Neural cell (in vitro differentiated cells): ENCODE measurements around the gene CD300LF. TPM values are rescaled to one million over a fixed set of nuclear protein-coding genes. Genes with fewer than 3 reads are reported as not detected.

Source experiments
- H2AFZ ChIP-seq: fragments of 200-600, 300-800 bp; sonication (generic), shearing (Covaris generic); 2 replicates; pipeline ENCODE4 v1.6.0; 2014; ENCODE audit warnings: low read depth, mild to moderate bottlenecking, antibody characterized with exemption, low read length, moderate library complexity
- H3F3A ChIP-seq: fragments of 200-600 bp; shearing (Covaris generic); 2 replicates; pipeline ENCODE4 v1.6.1; 2016; ENCODE audit warnings: mild to moderate bottlenecking, moderate library complexity, mixed read lengths, antibody characterized with exemption, low read length; ENCODE audit not compliant: insufficient read depth, poor library complexity, severe bottlenecking
- H3K27ac ChIP-seq: fragments of 200-600, 300-800 bp; sonication (generic), shearing (Covaris generic); 2 replicates; pipeline ENCODE4 v1.5.1; 2014; ENCODE audit warnings: mild to moderate bottlenecking, low read length, moderate library complexity
- H3K27me3 ChIP-seq: fragments of 300-800, 200-600 bp; sonication (generic), shearing (Covaris generic); 2 replicates; pipeline ENCODE4 v1.6.0; 2014; ENCODE audit warnings: mild to moderate bottlenecking, low read depth, low read length, moderate library complexity; ENCODE audit not compliant: insufficient read depth
- H3K36me3 ChIP-seq: fragments of 300-800, 200-600 bp; sonication (generic), shearing (Covaris generic); 2 replicates; pipeline ENCODE4 v1.5.1; 2014; ENCODE audit warnings: mild to moderate bottlenecking, antibody characterized with exemption, low read length, moderate library complexity; ENCODE audit not compliant: insufficient read depth
- H3K4me2 ChIP-seq: fragments of 300-800, 200-600 bp; sonication (generic), shearing (Covaris generic); 2 replicates; pipeline ENCODE4 v1.6.0; 2014; ENCODE audit warnings: mild to moderate bottlenecking, low read length
- H3K4me3 ChIP-seq: fragments of 300-800, 200-600 bp; sonication (generic), shearing (Covaris generic); 2 replicates; pipeline ENCODE4 v1.5.1; 2014; ENCODE audit warnings: mild to moderate bottlenecking, low read length, moderate library complexity
- H3K79me2 ChIP-seq: fragments of 200-600 bp; shearing (Covaris generic); replicated peaks from 2 replicates; pipeline ENCODE4 v1.6.0; 2014; ENCODE audit warnings: mild to moderate bottlenecking, low read length, moderate library complexity; ENCODE audit not compliant: insufficient read depth
- H3K9ac ChIP-seq: fragments of 300-800, 200-600 bp; sonication (generic), shearing (Covaris generic); 2 replicates; pipeline ENCODE4 v1.6.1; 2016; ENCODE audit warnings: mild to moderate bottlenecking, low read length, mixed read lengths
- H3K9me2 ChIP-seq: fragments of 200-600 bp; shearing (Covaris generic); 2 replicates; pipeline ENCODE4 v1.6.1; 2016; ENCODE audit warnings: mild to moderate bottlenecking, low read length, mixed read lengths; ENCODE audit not compliant: insufficient read depth
- H3K9me3 ChIP-seq: fragments of 200-600, 300-800 bp; sonication (generic), shearing (Covaris generic); 2 replicates; pipeline ENCODE4 v1.6.1; 2016; ENCODE audit warnings: mild to moderate bottlenecking, mixed run types, low read length, moderate library complexity, mixed read lengths
- H4K20me1 ChIP-seq: fragments of 200-600 bp; shearing (Covaris generic); 2 replicates; pipeline ENCODE4 v1.6.1; 2016; ENCODE audit warnings: mild to moderate bottlenecking, mixed run types; ENCODE audit not compliant: insufficient read depth
- EP300 ChIP-seq: fragments of 450-650 bp; conservative IDR thresholded peaks from 2 replicates; pipeline ENCODE4 v1.6.1; 2014; ENCODE audit warnings: antibody characterized with exemption, mild to moderate bottlenecking, moderate library complexity; ENCODE audit not compliant: poor library complexity, severe bottlenecking
- EZH2 ChIP-seq: fragments of 200-600, 300-800 bp; shearing (Covaris generic), sonication (generic); IDR thresholded peaks from 2 replicates; pipeline ENCODE4 v1.6.1; 2014; ENCODE audit warnings: antibody characterized with exemption, low read length, borderline replicate concordance, mild to moderate bottlenecking; ENCODE audit not compliant: insufficient read depth, poor library complexity, severe bottlenecking
- MXI1 ChIP-seq: fragments of 450-650 bp; conservative IDR thresholded peaks from 2 replicates; pipeline ENCODE4 v1.6.1; 2014; ENCODE audit warnings: antibody characterized with exemption, mild to moderate bottlenecking; ENCODE audit not compliant: poor library complexity, severe bottlenecking
- POLR2AphosphoS5 ChIP-seq: IDR thresholded peaks from 2 replicates; pipeline ENCODE4 v1.6.1; 2012
- RAD21 ChIP-seq: fragments of 450-650 bp; conservative IDR thresholded peaks from 2 replicates; pipeline ENCODE4 v1.6.1; 2014; ENCODE audit warnings: antibody characterized with exemption, mild to moderate bottlenecking, moderate library complexity
- REST ChIP-seq: IDR thresholded peaks from 2 replicates; pipeline ENCODE4 v1.6.1; 2012; ENCODE audit warnings: borderline replicate concordance
- SMC3 ChIP-seq: fragments of 450-650 bp; conservative IDR thresholded peaks from 2 replicates; pipeline ENCODE4 v1.6.1; 2014; ENCODE audit warnings: antibody characterized with exemption, mild to moderate bottlenecking, moderate library complexity; ENCODE audit not compliant: poor library complexity
- TAF1 ChIP-seq: IDR thresholded peaks from 2 replicates; pipeline ENCODE4 v1.6.1; 2012; ENCODE audit warnings: low read depth
- polyA plus RNA-seq: library from polyadenylated mRNA; depleted of rRNA; stranded (reverse); fragments of >200 nt; gene quantifications from 2 replicates; pipeline ENCODE4 v1.2.3, GENCODE V29; 2014
- TF ChIP-seq, protein P1 (sequence below): fragments of 450-650 bp; IDR thresholded peaks from 2 replicates; pipeline ENCODE4 v1.5.1; 2014; ENCODE audit warnings: antibody characterized with exemption, mild to moderate bottlenecking, moderate library complexity; ENCODE audit not compliant: poor library complexity, severe bottlenecking

CD300LF gene
- polyA plus RNA-seq, 1 donor from 2014 or later: not detected

DNA sequence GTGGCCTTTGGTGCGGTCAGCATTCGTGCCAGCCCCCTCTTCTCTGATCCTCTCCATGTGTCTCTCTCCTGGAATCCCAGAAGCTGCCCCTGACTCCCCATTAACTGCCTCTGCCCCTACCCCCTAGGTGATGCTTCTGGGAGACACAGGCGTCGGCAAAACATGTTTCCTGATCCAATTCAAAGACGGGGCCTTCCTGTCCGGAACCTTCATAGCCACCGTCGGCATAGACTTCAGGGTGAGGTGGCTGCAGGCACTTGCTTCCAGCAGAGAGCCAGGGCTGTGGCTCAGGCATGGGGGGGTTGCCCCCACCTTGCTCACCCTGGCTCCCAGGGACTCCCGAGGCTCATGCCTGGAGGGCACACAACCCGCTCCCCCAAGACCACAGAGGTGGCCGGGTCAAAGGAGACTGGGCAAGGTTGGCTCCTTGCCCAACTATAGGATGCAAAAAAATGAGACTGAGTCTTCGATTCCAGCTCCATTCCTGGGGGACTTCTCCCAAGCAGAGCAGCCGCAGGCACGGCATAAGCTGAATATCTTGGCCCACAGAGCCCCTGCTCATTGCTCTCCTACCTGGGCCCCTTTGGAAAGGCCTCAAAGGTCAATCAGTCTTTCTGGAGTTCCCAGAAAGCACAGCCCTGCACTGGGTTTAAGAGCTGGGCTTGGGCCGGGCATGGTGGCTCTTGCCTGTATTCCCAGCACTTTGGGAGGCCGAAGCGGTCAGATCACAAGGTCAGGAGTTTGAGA lies 28.1 kb upstream of the CD300LF start:
- Histone ChIP-seq H3K27me3 (peaks cover 38% of the 10 kb centered on the region), H3K36me3 (no peaks in the 10 kb centered on the region), H3K9me3 (no peaks in the 10 kb centered on the region), H3K9ac (no peak overlapping the region), H3K79me2 (no peaks in the 10 kb centered on the region), H3K4me2 (no peak overlapping the region), H3K9me2 (no peaks in the 10 kb centered on the region), H3F3A (no peaks in the 10 kb centered on the region), H3K4me3 (no peak overlapping the region), H4K20me1 (no peaks in the 10 kb centered on the region), H2AFZ (no peak overlapping the region), H3K27ac (no peak overlapping the region)
- TF ChIP-seq EZH2 (no peak), RAD21 (no peak), EP300 (no peak), MXI1 (no peak), SMC3 (no peak), TAF1 (no peak), REST (no peak), POLR2AphosphoS5 (no peak)
- TF ChIP-seq, protein P1, sequence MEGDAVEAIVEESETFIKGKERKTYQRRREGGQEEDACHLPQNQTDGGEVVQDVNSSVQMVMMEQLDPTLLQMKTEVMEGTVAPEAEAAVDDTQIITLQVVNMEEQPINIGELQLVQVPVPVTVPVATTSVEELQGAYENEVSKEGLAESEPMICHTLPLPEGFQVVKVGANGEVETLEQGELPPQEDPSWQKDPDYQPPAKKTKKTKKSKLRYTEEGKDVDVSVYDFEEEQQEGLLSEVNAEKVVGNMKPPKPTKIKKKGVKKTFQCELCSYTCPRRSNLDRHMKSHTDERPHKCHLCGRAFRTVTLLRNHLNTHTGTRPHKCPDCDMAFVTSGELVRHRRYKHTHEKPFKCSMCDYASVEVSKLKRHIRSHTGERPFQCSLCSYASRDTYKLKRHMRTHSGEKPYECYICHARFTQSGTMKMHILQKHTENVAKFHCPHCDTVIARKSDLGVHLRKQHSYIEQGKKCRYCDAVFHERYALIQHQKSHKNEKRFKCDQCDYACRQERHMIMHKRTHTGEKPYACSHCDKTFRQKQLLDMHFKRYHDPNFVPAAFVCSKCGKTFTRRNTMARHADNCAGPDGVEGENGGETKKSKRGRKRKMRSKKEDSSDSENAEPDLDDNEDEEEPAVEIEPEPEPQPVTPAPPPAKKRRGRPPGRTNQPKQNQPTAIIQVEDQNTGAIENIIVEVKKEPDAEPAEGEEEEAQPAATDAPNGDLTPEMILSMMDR: no peak

GRCh38 chr17:74740173-74740572 lies 27.4 kb upstream of the CD300LF start:
- Histone ChIP-seq H3K9ac (no peak overlapping the region), H3F3A (no peaks in the 10 kb centered on the region), H3K4me3 (no peak overlapping the region), H3K36me3 (no peaks in the 10 kb centered on the region), H3K9me2 (no peaks in the 10 kb centered on the region), H3K27me3 (peaks cover 43% of the 10 kb centered on the region), H3K27ac (no peak overlapping the region), H3K79me2 (no peaks in the 10 kb centered on the region), H2AFZ (no peak overlapping the region), H4K20me1 (no peaks in the 10 kb centered on the region), H3K9me3 (no peaks in the 10 kb centered on the region), H3K4me2 (no peak overlapping the region)
- TF ChIP-seq EZH2 (no peak), REST (no peak), TAF1 (no peak), POLR2AphosphoS5 (no peak), SMC3 (no peak), EP300 (no peak), RAD21 (no peak), MXI1 (no peak)
- TF ChIP-seq, protein P1: no peak
